ENCODE measurements around the gene CHID1. TPM values are rescaled to one million over a fixed set of nuclear protein-coding genes. Genes with fewer than 3 reads are reported as not detected.

CHID1 gene
- total RNA-seq, 2 donors from 2014 or later, result 61.2 to 195 TPM

DNA sequence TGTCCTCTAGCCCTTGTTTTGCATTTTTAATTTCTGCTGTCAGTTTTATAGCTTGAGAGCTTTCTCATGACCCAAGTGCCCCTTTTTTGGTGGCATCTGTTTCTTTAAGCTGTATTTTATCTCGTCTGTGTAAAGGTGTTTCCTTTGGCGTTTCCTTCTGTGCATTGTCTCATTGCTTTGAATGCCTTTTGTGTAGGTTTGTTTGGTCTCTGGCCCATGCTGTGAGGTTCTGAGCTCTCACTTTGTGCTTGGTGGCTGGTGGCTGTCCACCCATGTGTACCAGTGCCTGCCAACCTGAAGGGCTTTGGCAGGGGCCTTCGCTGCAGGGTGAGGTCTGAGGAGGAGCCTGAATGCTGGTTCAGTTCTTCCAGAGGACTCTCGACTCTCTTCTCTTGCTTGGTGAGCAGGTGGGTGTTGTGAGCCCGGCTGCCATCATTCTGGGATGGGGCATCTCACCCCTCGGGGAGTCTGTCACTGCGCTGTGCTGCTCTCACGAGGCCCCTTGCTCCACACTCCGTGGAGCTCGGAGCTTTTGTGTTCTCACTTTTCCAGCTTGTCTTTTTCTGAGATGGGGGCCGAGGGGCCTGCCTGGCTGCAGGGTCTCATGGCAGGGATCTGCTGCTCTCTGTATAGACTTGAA lies 30.0 kb upstream of the CHID1 start:
- no peak for ATAC-seq (ENCODE audit: insufficient number of reproducible peaks, low FRiP score, low read depth)
- no peaks in the 10 kb centered on the region for H3K9me3 ChIP-seq
- H3K4me1 ChIP-seq (ENCODE audit: control insufficient read depth in 1 of 2, low read depth in 2 of 2), result peaks cover 4 to 24% of the 10 kb centered on the region in 2 donors
- no peak for DNase-seq (ENCODE audit: low spot score)
- no peaks in the 10 kb centered on the region for H3K36me3 ChIP-seq
- H3K4me3 ChIP-seq, result no peak overlapping the region
- TF ChIP-seq, protein P1, sequence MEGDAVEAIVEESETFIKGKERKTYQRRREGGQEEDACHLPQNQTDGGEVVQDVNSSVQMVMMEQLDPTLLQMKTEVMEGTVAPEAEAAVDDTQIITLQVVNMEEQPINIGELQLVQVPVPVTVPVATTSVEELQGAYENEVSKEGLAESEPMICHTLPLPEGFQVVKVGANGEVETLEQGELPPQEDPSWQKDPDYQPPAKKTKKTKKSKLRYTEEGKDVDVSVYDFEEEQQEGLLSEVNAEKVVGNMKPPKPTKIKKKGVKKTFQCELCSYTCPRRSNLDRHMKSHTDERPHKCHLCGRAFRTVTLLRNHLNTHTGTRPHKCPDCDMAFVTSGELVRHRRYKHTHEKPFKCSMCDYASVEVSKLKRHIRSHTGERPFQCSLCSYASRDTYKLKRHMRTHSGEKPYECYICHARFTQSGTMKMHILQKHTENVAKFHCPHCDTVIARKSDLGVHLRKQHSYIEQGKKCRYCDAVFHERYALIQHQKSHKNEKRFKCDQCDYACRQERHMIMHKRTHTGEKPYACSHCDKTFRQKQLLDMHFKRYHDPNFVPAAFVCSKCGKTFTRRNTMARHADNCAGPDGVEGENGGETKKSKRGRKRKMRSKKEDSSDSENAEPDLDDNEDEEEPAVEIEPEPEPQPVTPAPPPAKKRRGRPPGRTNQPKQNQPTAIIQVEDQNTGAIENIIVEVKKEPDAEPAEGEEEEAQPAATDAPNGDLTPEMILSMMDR (IDR thresholded peaks at IDR 0.05), result no peak
- no peak overlapping the region for H3K27ac ChIP-seq
- H3K27me3 ChIP-seq (replicated peaks; ENCODE audit: insufficient read depth), result no peaks in the 10 kb centered on the region

DNA sequence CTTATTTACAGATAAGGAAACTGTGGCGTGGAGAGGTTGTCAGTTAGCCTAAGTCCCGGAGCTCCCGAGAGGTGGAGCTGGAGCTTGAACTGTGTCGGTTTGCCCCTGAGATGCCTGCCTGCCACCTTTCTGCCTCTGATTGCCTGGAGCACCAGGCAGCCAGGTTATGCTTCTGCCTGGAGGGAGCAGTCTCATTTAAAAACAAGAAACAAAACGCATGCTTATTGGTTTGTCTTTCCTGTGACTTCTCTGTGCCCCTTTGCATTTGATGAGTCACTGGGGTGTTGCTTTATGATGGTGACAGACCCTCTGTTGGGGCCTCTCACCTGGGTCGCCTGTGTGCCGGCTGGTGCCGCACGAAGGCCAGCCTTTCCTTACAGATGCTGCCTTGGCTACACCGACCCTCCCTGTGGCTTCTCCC lies 27.2 kb upstream of the CHID1 start:
- no peak for ATAC-seq (ENCODE audit: insufficient number of reproducible peaks, low FRiP score, low read depth)

DNA sequence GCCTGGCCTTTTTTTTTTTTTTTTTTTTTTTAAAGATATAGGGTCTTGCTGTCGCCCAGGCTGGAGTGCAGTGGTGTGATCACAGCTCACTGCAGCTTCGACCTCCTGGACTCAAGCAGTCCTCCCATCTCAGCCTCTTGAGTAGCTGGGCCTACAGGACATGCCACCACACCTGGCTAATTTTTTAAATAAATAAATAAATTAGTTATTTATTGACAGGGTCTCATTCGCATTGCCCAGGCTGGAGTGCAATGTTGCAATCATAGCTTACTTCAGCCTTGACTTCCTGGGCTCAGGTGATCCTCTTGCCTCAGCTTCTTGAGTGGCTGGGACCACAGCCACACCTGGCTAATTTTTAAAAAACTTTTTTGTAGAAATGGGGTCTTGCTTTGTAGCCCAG lies 25.6 kb upstream of the CHID1 start:
- DNase-seq (ENCODE audit: low spot score) (no peak), ATAC-seq (ENCODE audit: insufficient number of reproducible peaks, low FRiP score, low read depth) (no peak)
- TF ChIP-seq, protein P1 (IDR thresholded peaks at IDR 0.05), result no peak
- Histone ChIP-seq H3K27ac (no peak overlapping the region), H3K4me3 (no peak overlapping the region), H3K27me3 (replicated peaks; ENCODE audit: insufficient read depth) (no peaks in the 10 kb centered on the region), H3K4me1 (ENCODE audit: control insufficient read depth in 1 of 2, low read depth in 2 of 2) (peaks cover 14 to 35% of the 10 kb centered on the region in 2 donors), H3K36me3 (no peaks in the 10 kb centered on the region), H3K9me3 (no peaks in the 10 kb centered on the region)

More for the DNA sequence above, 27.2 kb upstream of the CHID1 start:
- H3K4me3 ChIP-seq, result no peak overlapping the region
- H3K36me3 ChIP-seq, result no peaks in the 10 kb centered on the region
- peaks cover 10 to 35% of the 10 kb centered on the region in 2 donors for H3K4me1 ChIP-seq (ENCODE audit: control insufficient read depth in 1 of 2, low read depth in 2 of 2)
- DNase-seq (ENCODE audit: low spot score), result no peak
- H3K27me3 ChIP-seq (replicated peaks; ENCODE audit: insufficient read depth), result no peaks in the 10 kb centered on the region
- H3K27ac ChIP-seq, result no peak overlapping the region
- TF ChIP-seq, protein P1 (IDR thresholded peaks at IDR 0.05), result no peak
- H3K9me3 ChIP-seq, result no peaks in the 10 kb centered on the region

DNA sequence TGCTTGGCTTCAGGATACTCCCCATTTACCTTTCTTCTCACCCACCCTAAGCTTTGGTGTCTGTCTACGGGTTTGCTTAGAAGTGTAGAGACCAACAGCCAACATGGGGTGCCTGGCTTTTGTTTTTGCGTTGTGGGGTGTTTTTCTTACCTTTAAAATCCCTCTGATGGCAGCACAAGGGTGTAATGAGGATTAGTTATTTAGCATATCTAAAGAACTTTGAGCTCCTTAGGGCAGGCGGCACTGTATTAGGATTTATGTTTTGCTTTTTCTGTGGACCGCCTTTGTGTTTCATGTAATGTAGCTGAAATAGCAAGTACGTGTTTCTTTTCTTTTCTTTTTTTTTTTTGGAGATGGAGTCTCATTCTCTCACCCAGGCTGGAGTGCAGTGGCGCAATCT lies 23.9 kb upstream of the CHID1 start:
- no peak overlapping the region for H3K4me3 ChIP-seq
- no peak for ATAC-seq (ENCODE audit: insufficient number of reproducible peaks, low FRiP score, low read depth)

DNA sequence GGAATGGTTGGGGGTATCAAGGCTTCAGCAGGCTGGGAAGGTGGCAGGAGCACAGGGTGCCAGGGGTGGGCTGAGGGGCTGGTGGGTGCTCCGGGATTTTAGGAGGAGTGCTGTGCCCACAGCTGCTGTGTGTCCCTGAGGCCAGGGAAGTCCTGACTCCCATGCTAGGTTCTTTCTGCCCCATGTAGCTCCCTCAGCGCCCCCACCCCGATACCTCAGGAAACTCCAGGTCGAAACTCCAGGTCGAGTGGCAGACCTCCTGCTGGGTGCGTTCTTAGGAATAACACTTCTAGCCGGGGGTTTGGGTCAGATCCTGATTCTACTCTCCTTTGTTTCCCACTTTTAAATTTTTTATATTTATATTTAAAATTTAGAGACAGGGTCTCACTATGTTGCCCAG lies 23.3 kb upstream of the CHID1 start:
- Histone ChIP-seq H3K27ac (peak overlapping the region in 1 of 2 donors; percentile 33), H3K4me3 (peak overlapping the region; percentile 16), H3K9me3 (no peaks in the 10 kb centered on the region), H3K27me3 (replicated peaks; ENCODE audit: insufficient read depth) (no peaks in the 10 kb centered on the region), H3K4me1 (ENCODE audit: control insufficient read depth in 1 of 2, low read depth in 2 of 2) (peaks cover 16 to 45% of the 10 kb centered on the region in 2 donors), H3K36me3 (no peaks in the 10 kb centered on the region)
- ATAC-seq (ENCODE audit: insufficient number of reproducible peaks, low FRiP score, low read depth), result no peak
- TF ChIP-seq, protein P1 (IDR thresholded peaks at IDR 0.05), result no peak
- no peak for DNase-seq (ENCODE audit: low spot score)

More for the DNA sequence above, 23.9 kb upstream of the CHID1 start:
- H3K9me3 ChIP-seq, result no peaks in the 10 kb centered on the region
- DNase-seq (ENCODE audit: low spot score), result no peak
- H3K27me3 ChIP-seq (replicated peaks; ENCODE audit: insufficient read depth), result no peaks in the 10 kb centered on the region
- no peaks in the 10 kb centered on the region for H3K36me3 ChIP-seq
- no peak overlapping the region for H3K27ac ChIP-seq
- TF ChIP-seq, protein P1 (IDR thresholded peaks at IDR 0.05), result no peak
- peaks cover 17 to 43% of the 10 kb centered on the region in 2 donors for H3K4me1 ChIP-seq (ENCODE audit: control insufficient read depth in 1 of 2, low read depth in 2 of 2)

All from thoracic aorta (tissue), 2 donors.